WERI-Rb-1 (cell line): Measurements from ENCODE around the gene ATG10.
"Not testable (repeated sequence)": the region's sequence is repeated elsewhere in the genome, so short reads cannot be mapped to it uniquely, and the experiment has no call there.

Source experiments
- DNase-seq: peaks from one replicate; pipeline ENCODE4 v3.0.0-alpha.2; 2020
- H3K27ac ChIP-seq: fragments of 250-450 bp; sonication (Bioruptor Pico); 2 replicates; pipeline ENCODE4 v1.5.1; 2020; ENCODE audit warnings: mild to moderate bottlenecking, moderate library complexity
- H3K27me3 ChIP-seq: fragments of 250-450 bp; sonication (Bioruptor Pico); 2 replicates; pipeline ENCODE4 v1.5.1; 2021; ENCODE audit warnings: mild to moderate bottlenecking, low read depth, moderate library complexity; ENCODE audit not compliant: insufficient read depth, severe bottlenecking
- H3K36me3 ChIP-seq: fragments of 250-450 bp; sonication (Bioruptor Pico); 2 replicates; pipeline ENCODE4 v1.5.1; 2020; ENCODE audit warnings: mild to moderate bottlenecking, moderate library complexity
- H3K4me3 ChIP-seq: 2 replicates; pipeline ENCODE4 v1.5.1; 2011; ENCODE audit warnings: low read depth, mild to moderate bottlenecking, control low read depth, low read length
- H3K9me3 ChIP-seq: fragments of 250-450 bp; sonication (Bioruptor Pico); 2 replicates; pipeline ENCODE4 v1.5.1; 2021; ENCODE audit warnings: mild to moderate bottlenecking, moderate library complexity; ENCODE audit not compliant: severe bottlenecking
- CTCF ChIP-seq: IDR thresholded peaks from 2 replicates; pipeline ENCODE4 v1.5.1; 2011; ENCODE audit warnings: low read depth, mild to moderate bottlenecking, control low read depth, inconsistent platforms, low read length

Gene ATG10

GRCh38 chr5:82257247-82257646 is 285.4 kb downstream of the ATG10 start:
- TF ChIP-seq CTCF = no peak
- Histone ChIP-seq H3K36me3 (no peaks in the 10 kb centered on the region), H3K4me3 (no peak overlapping the region), H3K27me3 (no peaks in the 10 kb centered on the region), H3K9me3 (no peaks in the 10 kb centered on the region), H3K27ac (no peak overlapping the region)
- DNase-seq = no peak

- no peaks in the 10 kb centered on the region for H3K36me3 ChIP-seq
- H3K27me3 ChIP-seq = no peaks in the 10 kb centered on the region
- TF ChIP-seq CTCF = no peak
- no peak for DNase-seq
- H3K4me3 ChIP-seq = no peak overlapping the region
- H3K9me3 ChIP-seq = no peaks in the 10 kb centered on the region
- H3K27ac ChIP-seq = no peak overlapping the region
These were observed 285.9 kb downstream of the ATG10 start for GRCh38 chr5:82257729-82258128.

- DNase-seq = no peak
- Histone ChIP-seq H3K9me3 (no peaks in the 10 kb centered on the region), H3K27ac (no peak overlapping the region), H3K36me3 (no peaks in the 10 kb centered on the region), H3K27me3 (no peaks in the 10 kb centered on the region), H3K4me3 (no peak overlapping the region)
- TF ChIP-seq CTCF = peak; percentile 28; the same call in 1 of the 2 replicates
These were observed 287.5 kb downstream of the ATG10 start for GRCh38 chr5:82259172-82259800.

- H3K4me3 ChIP-seq = no peak overlapping the region
- H3K27ac ChIP-seq = no peak overlapping the region
- H3K27me3 ChIP-seq = no peaks in the 10 kb centered on the region
- DNase-seq = no peak
- H3K36me3 ChIP-seq = no peaks in the 10 kb centered on the region
- TF ChIP-seq CTCF = no peak
- H3K9me3 ChIP-seq = peaks cover 5% of the 10 kb centered on the region
These were observed 293.2 kb downstream of the ATG10 start for GRCh38 chr5:82265047-82265446.

DNA sequence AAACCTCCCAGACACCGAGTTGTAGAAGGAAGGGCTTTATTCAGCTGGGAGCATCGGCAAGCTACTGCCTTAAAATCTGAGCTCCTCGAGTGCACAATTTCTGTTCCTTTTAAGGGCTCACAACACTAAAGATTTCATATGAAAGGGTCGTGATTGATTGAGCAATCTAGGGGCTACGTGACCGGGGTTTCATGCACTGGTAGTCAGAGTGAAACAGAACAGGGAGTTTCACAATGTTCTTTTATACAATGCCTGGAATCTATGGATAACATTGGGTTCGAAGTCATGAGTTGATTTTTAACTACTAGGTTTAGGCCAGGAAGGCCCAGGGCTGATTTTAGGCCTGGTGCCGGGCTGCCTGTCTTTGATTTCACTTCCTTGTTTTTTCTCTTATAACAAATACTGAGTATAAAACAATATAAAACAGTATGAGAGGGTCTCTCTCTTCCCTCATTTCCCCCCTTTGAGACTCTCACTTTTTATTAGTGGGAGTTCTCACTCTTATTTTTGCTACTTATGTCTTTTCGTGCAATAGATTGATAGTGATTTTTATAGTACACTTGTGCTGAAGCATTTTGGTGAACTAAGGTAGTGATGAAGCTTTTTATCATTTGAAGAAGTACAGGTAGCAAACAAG is 295.6 kb downstream of the ATG10 start:
- not testable (repeated sequence) for H3K27me3 ChIP-seq, DNase-seq, H3K36me3 ChIP-seq, H3K27ac ChIP-seq, H3K9me3 ChIP-seq, H3K4me3 ChIP-seq

DNA sequence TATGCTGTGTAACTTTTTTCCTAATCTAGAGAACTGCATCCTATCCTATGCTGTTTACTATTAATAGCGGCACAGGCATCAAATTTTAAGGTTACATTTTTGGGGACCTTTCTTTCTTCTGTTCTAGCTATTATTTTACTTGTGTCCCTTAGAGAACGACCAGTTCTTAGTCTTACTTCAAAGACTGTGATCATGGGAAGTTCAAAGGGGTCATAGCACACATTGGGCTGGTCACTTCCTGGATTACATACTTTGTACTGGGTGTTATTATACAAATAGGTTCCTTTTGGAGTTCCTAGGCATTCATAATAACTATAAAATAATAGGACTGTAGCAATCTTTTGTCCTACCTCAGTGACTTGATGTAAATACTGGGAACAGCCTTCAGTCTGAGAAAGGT is 297.5 kb downstream of the ATG10 start:
- not testable (repeated sequence) for H3K27ac ChIP-seq, DNase-seq, H3K4me3 ChIP-seq, H3K27me3 ChIP-seq, H3K9me3 ChIP-seq
- peaks cover 10% of the 10 kb centered on the region for H3K36me3 ChIP-seq

DNA sequence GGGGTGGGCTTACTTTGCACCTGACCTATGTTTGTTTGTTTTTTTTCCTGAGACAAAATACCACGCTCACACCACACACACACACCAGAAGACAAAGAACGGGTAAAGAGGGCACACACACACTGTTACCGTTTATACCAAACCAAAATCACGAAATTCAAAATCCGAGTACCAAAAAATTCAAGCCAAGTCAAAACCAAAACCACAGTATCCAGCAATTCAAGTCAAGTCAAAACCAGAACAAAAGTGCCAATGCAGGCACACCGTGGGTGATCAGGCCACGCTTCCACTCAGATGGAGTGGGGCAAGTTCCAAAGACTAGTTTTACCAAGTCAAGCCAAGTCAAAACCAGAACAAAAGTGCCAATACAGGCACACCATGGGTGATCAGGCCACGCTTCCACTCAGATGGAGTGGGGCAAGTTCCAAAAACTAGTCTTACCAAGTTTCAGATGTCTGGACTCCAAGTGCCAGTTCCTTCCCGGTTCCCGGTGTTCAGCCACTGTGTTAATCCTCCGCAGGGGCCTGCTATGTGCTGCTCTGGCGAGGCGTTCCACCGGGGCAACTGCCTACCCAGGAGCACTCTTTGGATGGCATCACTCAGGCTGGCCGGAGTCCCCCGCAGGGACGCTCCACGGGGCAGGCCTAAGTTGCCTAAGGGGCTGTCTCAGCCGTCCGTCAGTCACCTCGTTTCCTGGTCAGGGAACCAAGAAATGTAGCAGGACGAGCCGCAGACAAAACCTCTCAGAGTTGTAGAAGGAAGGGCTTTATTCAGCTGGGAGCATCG is 300.9 kb downstream of the ATG10 start:
- H3K9me3 ChIP-seq, H3K4me3 ChIP-seq, DNase-seq, H3K27me3 ChIP-seq, H3K27ac ChIP-seq: not testable (repeated sequence)
- peaks cover 43% of the 10 kb centered on the region for H3K36me3 ChIP-seq

GRCh38 chr5:82273426-82273825 is 301.6 kb downstream of the ATG10 start:
- H3K9me3 ChIP-seq, H3K27ac ChIP-seq, DNase-seq, H3K27me3 ChIP-seq, H3K4me3 ChIP-seq: not testable (repeated sequence)
- peaks cover 46% of the 10 kb centered on the region for H3K36me3 ChIP-seq
